Measurements from ENCODE around the gene ATP6V1A.

DNA sequence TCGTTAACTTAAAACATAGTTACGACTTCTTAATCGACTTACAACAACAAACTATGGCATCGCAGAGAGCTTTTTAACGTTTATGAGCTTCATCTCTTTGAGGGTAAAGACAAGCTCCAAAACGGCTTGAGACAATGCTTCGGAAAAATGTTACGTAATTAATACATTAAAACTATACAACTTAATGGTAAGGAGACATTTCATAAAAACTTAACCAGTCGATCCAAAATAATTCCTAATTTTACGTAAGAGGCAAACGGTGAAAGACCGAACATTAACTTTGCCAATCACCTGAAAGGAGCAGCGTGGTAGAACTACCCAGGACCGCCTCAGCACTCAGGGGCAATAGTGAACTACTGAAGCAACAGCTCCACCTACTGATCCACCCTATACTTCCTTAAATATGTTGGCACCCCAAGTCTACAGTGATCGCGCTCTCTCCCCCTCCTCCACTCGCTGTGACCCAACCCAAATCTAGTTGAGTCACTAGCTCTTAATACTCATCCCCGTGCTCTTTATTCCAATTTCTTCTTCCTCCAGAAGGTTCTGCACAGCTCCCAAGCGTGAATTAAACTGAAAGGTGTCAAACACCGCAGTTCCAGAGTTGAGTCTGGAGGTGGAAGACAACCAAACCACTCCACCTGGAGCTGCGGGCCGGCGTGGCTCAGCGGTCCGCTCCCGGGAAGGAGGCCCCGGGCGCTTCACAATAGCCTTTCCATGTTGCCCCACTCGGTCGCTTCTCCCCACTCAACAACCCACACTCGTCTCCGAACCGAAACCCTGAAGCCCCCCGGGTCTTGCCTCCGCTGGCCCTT, 1.7 kb upstream of the ATP6V1A start:
- TF ChIP-seq, protein P1, sequence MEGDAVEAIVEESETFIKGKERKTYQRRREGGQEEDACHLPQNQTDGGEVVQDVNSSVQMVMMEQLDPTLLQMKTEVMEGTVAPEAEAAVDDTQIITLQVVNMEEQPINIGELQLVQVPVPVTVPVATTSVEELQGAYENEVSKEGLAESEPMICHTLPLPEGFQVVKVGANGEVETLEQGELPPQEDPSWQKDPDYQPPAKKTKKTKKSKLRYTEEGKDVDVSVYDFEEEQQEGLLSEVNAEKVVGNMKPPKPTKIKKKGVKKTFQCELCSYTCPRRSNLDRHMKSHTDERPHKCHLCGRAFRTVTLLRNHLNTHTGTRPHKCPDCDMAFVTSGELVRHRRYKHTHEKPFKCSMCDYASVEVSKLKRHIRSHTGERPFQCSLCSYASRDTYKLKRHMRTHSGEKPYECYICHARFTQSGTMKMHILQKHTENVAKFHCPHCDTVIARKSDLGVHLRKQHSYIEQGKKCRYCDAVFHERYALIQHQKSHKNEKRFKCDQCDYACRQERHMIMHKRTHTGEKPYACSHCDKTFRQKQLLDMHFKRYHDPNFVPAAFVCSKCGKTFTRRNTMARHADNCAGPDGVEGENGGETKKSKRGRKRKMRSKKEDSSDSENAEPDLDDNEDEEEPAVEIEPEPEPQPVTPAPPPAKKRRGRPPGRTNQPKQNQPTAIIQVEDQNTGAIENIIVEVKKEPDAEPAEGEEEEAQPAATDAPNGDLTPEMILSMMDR (IDR thresholded peaks at IDR 0.05): peak; percentile 33 to 85 (median 69)
- no peak for TF ChIP-seq POLR2A (IDR thresholded peaks at IDR 0.05)

Data from Peyer's patch (tissue), 4 donors.